Measurements from ENCODE around the gene FOXI3. TPM values are rescaled to one million over a fixed set of nuclear protein-coding genes. Genes with fewer than 3 reads are reported as not detected.

Gene FOXI3
- not detected in 2 replicates for total RNA-seq (2022)
- Bru-seq, nascent RNA: percentile 8 among the genes with signal in this experiment
- BruChase-seq, experiment 1, labeled RNA remaining after a 6-hour chase: percentile 15 among the genes with signal in this experiment
- not detected for BruChase-seq, experiment 2, labeled RNA remaining after a 2-hour chase
- long read RNA-seq: 0 reads

GRCh38 chr2:88452565-88452905 lies at the start of gene FOXI3:
Gene FOXI3 (minus strand): TSS chr2:88452693. CDS start chr2:88452535, 158 bp downstream.
- H3K9me3 Mint-ChIP-seq (ENCODE audit: unreplicated experiment): no peaks in the 10 kb centered on the region
- no TSS peak for BruUV-seq (replicated peaks)
- H3K27ac Mint-ChIP-seq (ENCODE audit: low read depth, unreplicated experiment): no peak within 1 kb of the TSS
- peak within 1 kb of the TSS; percentile 58 for H3K4me3 Mint-ChIP-seq (ENCODE audit: unreplicated experiment)
- no peak for DNase-seq (ENCODE audit: unreplicated experiment)
- ChIA-PET CTCF (no interaction called here), POLR2A (no interaction called here)
- H3K36me3 Mint-ChIP-seq (ENCODE audit: insufficient read depth, unreplicated experiment): no peaks in the 10 kb centered on the region
- no peak for TF ChIP-seq CTCF (IDR thresholded peaks at IDR 0.05; ENCODE audit: unreplicated experiment)
- H3K4me1 Mint-ChIP-seq (ENCODE audit: insufficient read depth, unreplicated experiment): no peaks in the 10 kb centered on the region
- intact Hi-C loops (cut with micrococcal nuclease): no loop called here
- H3K27me3 Mint-ChIP-seq (ENCODE audit: insufficient read depth, unreplicated experiment): peaks cover 64% of the 10 kb centered on the region

- H3K27ac Mint-ChIP-seq (ENCODE audit: low read depth, unreplicated experiment): peak overlapping the region; percentile 55
- H3K4me3 Mint-ChIP-seq (ENCODE audit: unreplicated experiment): no peak overlapping the region
- peaks cover 12% of the 10 kb centered on the region for H3K9me3 Mint-ChIP-seq (ENCODE audit: unreplicated experiment)
- CTCF ChIA-PET: interaction anchor here (1.5 to 3.9 kb wide), 2 partner anchors 20 to 309 kb away, joined by 5 to 23 read pairs; no protein-coding TSS in a partner anchor
- no peak for TF ChIP-seq CTCF (IDR thresholded peaks at IDR 0.05; ENCODE audit: unreplicated experiment)
- no peaks in the 10 kb centered on the region for H3K27me3 Mint-ChIP-seq (ENCODE audit: insufficient read depth, unreplicated experiment)
- intact Hi-C loops (cut with micrococcal nuclease): no loop called here
- H3K4me1 Mint-ChIP-seq (ENCODE audit: insufficient read depth, unreplicated experiment): peaks cover 26% of the 10 kb centered on the region
- no TSS peak for BruUV-seq (replicated peaks)
- POLR2A ChIA-PET: interaction anchor here (0.5 to 1.5 kb wide), 6 partner anchors 17 to 127 kb away, joined by 3 to 5 read pairs (median 4); partner anchors contain the start of gene EIF2AK3
- H3K36me3 Mint-ChIP-seq (ENCODE audit: insufficient read depth, unreplicated experiment): no peaks in the 10 kb centered on the region
- DNase-seq (ENCODE audit: unreplicated experiment): peak; percentile 93
Observed at GRCh38 chr2:88500691-88501090, 48.2 kb upstream of the FOXI3 start.

GRCh38 chr2:88499204-88499603 lies 46.7 kb upstream of the FOXI3 start:
- Mint-ChIP-seq H3K4me1 (ENCODE audit: insufficient read depth, unreplicated experiment) (peaks cover 26% of the 10 kb centered on the region), H3K9me3 (ENCODE audit: unreplicated experiment) (peaks cover 12% of the 10 kb centered on the region), H3K27me3 (ENCODE audit: insufficient read depth, unreplicated experiment) (no peaks in the 10 kb centered on the region), H3K4me3 (ENCODE audit: unreplicated experiment) (no peak overlapping the region), H3K36me3 (ENCODE audit: insufficient read depth, unreplicated experiment) (no peaks in the 10 kb centered on the region), H3K27ac (ENCODE audit: low read depth, unreplicated experiment) (no peak overlapping the region)
- BruUV-seq (replicated peaks): no TSS peak
- intact Hi-C loops (cut with micrococcal nuclease): no loop called here
- no peak for TF ChIP-seq CTCF (IDR thresholded peaks at IDR 0.05; ENCODE audit: unreplicated experiment)
- POLR2A ChIA-PET: no interaction called here
- no peak for DNase-seq (ENCODE audit: unreplicated experiment)
- CTCF ChIA-PET: interaction anchor here (0.5 to 3.9 kb wide), 3 partner anchors 39 to 308 kb away, joined by 3 to 23 read pairs (median 3); no protein-coding TSS in a partner anchor

- intact Hi-C loops (cut with micrococcal nuclease): no loop called here
- peaks cover 8% of the 10 kb centered on the region for H3K4me1 Mint-ChIP-seq (ENCODE audit: insufficient read depth, unreplicated experiment)
- no peak for DNase-seq (ENCODE audit: unreplicated experiment)
- no peaks in the 10 kb centered on the region for H3K36me3 Mint-ChIP-seq (ENCODE audit: insufficient read depth, unreplicated experiment)
- H3K27ac Mint-ChIP-seq (ENCODE audit: low read depth, unreplicated experiment): no peak overlapping the region
- no peaks in the 10 kb centered on the region for H3K27me3 Mint-ChIP-seq (ENCODE audit: insufficient read depth, unreplicated experiment)
- no TSS peak for BruUV-seq (replicated peaks)
- CTCF ChIA-PET: no interaction called here
- no peaks in the 10 kb centered on the region for H3K9me3 Mint-ChIP-seq (ENCODE audit: unreplicated experiment)
- TF ChIP-seq CTCF (IDR thresholded peaks at IDR 0.05; ENCODE audit: unreplicated experiment): no peak
- POLR2A ChIA-PET: no interaction called here
- no peak overlapping the region for H3K4me3 Mint-ChIP-seq (ENCODE audit: unreplicated experiment)
Observed at GRCh38 chr2:88493481-88493880, 41.0 kb upstream of the FOXI3 start.
